Peyer's patch (tissue), 4 donors: ENCODE measurements around the gene YPEL1.

Source experiments
- CTCF ChIP-seq, 6 experiments: fragments of 450-650 bp in 4 of 6; fragments of 200-600 bp in 2 of 6; sonication (generic) in 1 of 6; IDR thresholded peaks; one replicate each; pipeline ENCODE4 v1.5.1; 2017 to 2019; ENCODE audit warnings: antibody characterized with exemption in 6 of 6, mild to moderate bottlenecking in 3 of 6, moderate library complexity in 1 of 6
- POLR2A ChIP-seq, 2 donors: fragments of 450-650 bp; IDR thresholded peaks; one replicate each; pipeline ENCODE4 v1.5.1; 2017; ENCODE audit warnings: antibody characterized with exemption in 2 of 2, mild to moderate bottlenecking in 2 of 2, moderate library complexity in 2 of 2

GRCh38 chr22:21745948-21746347 lies 10.4 kb upstream of the YPEL1 start:
- TF ChIP-seq CTCF (IDR thresholded peaks at IDR 0.05): no peak
- TF ChIP-seq POLR2A (IDR thresholded peaks at IDR 0.05): no peak
